Tibial nerve (tissue), 4 donors: ENCODE data around the gene SLC35D1. TPM values are rescaled to one million over a fixed set of nuclear protein-coding genes. Genes with fewer than 3 reads are reported as not detected.

Experiments used
- DNase-seq, 2 donors: peaks; one replicate each; pipeline ENCODE4 v3.0.0-alpha.2; 2019; ENCODE audit warnings: low spot score in 2 of 2
- H3K27ac ChIP-seq, 4 donors: fragments of 200-600 bp; sonication (generic) in 3 of 4; one replicate each; pipeline ENCODE4 v1.5.1; 2017 to 2019; ENCODE audit warnings: mild to moderate bottlenecking in 1 of 4
- H3K27me3 ChIP-seq, 2 donors: fragments of 200-600 bp; sonication (generic) in 1 of 2; one replicate each; pipeline versions ENCODE4 v1.5.1 to v1.6.0; 2017 to 2019
- H3K36me3 ChIP-seq, 3 donors: fragments of 200-600 bp; sonication (generic); one replicate each; pipeline ENCODE4 v1.5.1; 2018 to 2019
- H3K4me1 ChIP-seq, 4 donors: fragments of 200-600 bp; sonication (generic) in 3 of 4; one replicate each; pipeline ENCODE4 v1.5.1; 2017 to 2019
- H3K4me3 ChIP-seq, 4 donors: fragments of 200-600 bp; sonication (generic) in 3 of 4; one replicate each; pipeline ENCODE4 v1.5.1; 2017 to 2019; ENCODE audit warnings: mild to moderate bottlenecking in 1 of 4, moderate library complexity in 1 of 4
- H3K9me3 ChIP-seq, 4 donors: fragments of 200-600 bp; sonication (generic) in 3 of 4; one replicate each; pipeline ENCODE4 v1.5.1; 2017 to 2019
- EP300 ChIP-seq, 2 donors: sonication (generic); formaldehyde crosslinking; IDR thresholded peaks; one replicate each; pipeline ENCODE4 v1.6.1; 2017; ENCODE audit warnings: antibody characterized with exemption in 2 of 2, mild to moderate bottlenecking in 1 of 2
- POLR2A ChIP-seq, 2 donors: fragments of 450-650 bp; IDR thresholded peaks; one replicate each; pipeline ENCODE4 v1.6.1; 2017; ENCODE audit warnings: antibody characterized with exemption in 2 of 2, mild to moderate bottlenecking in 2 of 2, moderate library complexity in 2 of 2
- WGBS, 2 donors: methylation state at CpG; one replicate each; pipeline ENCODE4 v1.1.5; 2018; 5-methylcytosine and 5-hydroxymethylcytosine counted together
- total RNA-seq, 4 donors: library from RNA; depleted of rRNA; stranded (reverse); fragments of >200 nt; gene quantifications; one replicate each; pipeline ENCODE4 v1.1.0, GENCODE V29; 2016
- TF ChIP-seq, protein P1 (sequence below), 5 experiments: fragments of 200-600 bp in 3 of 5; fragments of 450-650 bp in 2 of 5; sonication (generic) in 3 of 5; IDR thresholded peaks; one replicate each; pipeline ENCODE4 v1.5.1; 2016 to 2019; ENCODE audit warnings: antibody characterized with exemption in 5 of 5, mild to moderate bottlenecking in 3 of 5, moderate library complexity in 2 of 5

Gene SLC35D1
- total RNA-seq, 4 donors from 2014 or later: 8.7 to 10.5 (median 9.1) TPM

DNA sequence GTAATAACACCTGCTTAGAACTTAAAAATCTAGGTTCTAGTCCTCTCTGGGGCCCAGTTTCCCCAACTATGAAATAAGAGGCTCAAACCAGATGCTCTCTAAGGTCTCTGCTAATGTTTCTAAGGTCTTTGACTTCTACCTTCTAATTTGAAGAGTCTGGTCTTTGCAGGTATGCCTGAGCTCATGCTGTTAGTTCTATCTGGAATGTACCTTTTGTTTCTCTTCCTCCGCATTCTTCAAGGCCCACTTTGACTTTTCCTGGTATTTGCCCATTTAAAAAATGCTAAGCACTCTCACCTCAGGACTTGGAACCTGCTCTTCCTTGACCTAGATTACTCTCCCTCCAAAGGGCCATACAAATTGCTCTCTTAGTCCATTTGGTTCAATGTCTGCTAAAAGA is 13.5 kb downstream of the SLC35D1 start:
- H3K4me1 ChIP-seq: no peaks in the 10 kb centered on the region
- no peak overlapping the region for H3K4me3 ChIP-seq
- 100% methylated on average over 1 of the region's 1 CpG for WGBS, 2 donors
- no peak for DNase-seq
- no peaks in the 10 kb centered on the region for H3K9me3 ChIP-seq
- H3K27me3 ChIP-seq: no peaks in the 10 kb centered on the region
- TF ChIP-seq EP300 (IDR thresholded peaks at IDR 0.05): no peak
- no peak for TF ChIP-seq POLR2A (IDR thresholded peaks at IDR 0.05)
- TF ChIP-seq, protein P1, sequence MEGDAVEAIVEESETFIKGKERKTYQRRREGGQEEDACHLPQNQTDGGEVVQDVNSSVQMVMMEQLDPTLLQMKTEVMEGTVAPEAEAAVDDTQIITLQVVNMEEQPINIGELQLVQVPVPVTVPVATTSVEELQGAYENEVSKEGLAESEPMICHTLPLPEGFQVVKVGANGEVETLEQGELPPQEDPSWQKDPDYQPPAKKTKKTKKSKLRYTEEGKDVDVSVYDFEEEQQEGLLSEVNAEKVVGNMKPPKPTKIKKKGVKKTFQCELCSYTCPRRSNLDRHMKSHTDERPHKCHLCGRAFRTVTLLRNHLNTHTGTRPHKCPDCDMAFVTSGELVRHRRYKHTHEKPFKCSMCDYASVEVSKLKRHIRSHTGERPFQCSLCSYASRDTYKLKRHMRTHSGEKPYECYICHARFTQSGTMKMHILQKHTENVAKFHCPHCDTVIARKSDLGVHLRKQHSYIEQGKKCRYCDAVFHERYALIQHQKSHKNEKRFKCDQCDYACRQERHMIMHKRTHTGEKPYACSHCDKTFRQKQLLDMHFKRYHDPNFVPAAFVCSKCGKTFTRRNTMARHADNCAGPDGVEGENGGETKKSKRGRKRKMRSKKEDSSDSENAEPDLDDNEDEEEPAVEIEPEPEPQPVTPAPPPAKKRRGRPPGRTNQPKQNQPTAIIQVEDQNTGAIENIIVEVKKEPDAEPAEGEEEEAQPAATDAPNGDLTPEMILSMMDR (IDR thresholded peaks at IDR 0.05): no peak
- H3K27ac ChIP-seq: no peak overlapping the region
- H3K36me3 ChIP-seq: peaks cover 0 to 91% (median 3%) of the 10 kb centered on the region in 3 donors

DNA sequence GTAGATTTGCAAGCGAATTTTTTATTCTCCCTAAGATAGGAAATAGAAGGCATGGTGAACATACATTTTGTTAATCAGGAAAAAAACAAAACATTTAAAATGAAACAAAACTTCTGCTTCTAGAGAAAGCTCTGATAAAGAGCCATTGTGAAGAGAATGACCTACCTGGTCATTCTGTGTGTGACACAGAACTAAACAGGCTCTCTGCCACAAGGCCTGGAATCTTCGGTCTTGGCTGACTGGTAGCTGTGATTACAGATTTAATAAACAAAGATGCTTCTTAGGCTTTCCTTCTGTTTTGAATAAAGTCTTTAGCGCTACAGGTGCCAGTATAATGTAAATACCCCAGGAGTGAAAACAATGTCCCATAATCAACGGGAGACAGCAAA is 22.1 kb downstream of the SLC35D1 start:
- Histone ChIP-seq H3K27ac (no peak overlapping the region), H3K4me3 (no peak overlapping the region), H3K9me3 (peaks cover 0 to 6% (median 0%) of the 10 kb centered on the region in 4 donors), H3K27me3 (no peaks in the 10 kb centered on the region), H3K36me3 (peaks cover 0 to 15% (median 0%) of the 10 kb centered on the region in 3 donors), H3K4me1 (no peaks in the 10 kb centered on the region)
- no peak for TF ChIP-seq POLR2A (IDR thresholded peaks at IDR 0.05)
- TF ChIP-seq, protein P1 (IDR thresholded peaks at IDR 0.05): no peak
- TF ChIP-seq EP300 (IDR thresholded peaks at IDR 0.05): no peak
- no peak for DNase-seq
- WGBS, 2 donors: 94 to 97% methylated on average over 4 of the region's 4 CpGs

DNA sequence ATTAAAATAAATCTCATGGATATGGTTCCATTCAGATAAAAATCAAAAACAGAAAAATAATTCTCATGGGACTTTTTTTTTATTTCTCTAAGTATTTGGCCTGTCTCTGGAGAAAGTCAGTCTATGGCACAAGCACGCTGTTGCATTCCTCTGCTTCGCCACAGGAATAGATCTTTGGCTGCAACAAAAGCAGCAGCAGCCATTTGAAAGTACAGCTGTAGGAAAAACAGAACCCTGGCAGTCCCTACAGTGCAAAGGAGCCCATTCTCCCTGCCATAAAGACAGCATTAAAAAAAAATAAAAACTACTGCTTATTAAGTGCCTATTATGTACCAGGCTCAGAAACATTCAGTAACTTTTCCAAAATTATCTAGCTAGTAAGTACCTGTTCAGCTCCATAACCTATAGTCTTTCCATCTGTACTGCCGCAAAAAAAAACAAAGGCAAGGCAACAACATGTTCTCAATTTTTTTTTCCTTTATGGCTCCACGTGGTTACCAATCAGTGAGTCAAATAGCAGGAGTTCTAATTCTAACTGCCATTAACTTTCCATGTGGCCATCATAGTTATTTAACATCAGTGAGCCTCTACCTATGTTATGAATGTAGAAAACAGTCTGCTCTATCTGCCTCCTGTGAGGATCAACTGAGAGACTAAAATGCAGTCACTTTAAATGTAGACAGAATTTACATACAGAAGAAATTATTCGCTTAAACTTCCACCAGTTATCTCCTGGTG is 22.7 kb downstream of the SLC35D1 start:
- 72 to 73% methylated on average over 5 of the region's 5 CpGs for WGBS, 2 donors
- Histone ChIP-seq H3K4me3 (no peak overlapping the region), H3K27ac (no peak overlapping the region), H3K27me3 (no peaks in the 10 kb centered on the region), H3K4me1 (no peaks in the 10 kb centered on the region), H3K9me3 (peaks cover 0 to 6% (median 0%) of the 10 kb centered on the region in 4 donors), H3K36me3 (peaks cover 0 to 9% (median 0%) of the 10 kb centered on the region in 3 donors)
- DNase-seq: no peak
- TF ChIP-seq EP300 (IDR thresholded peaks at IDR 0.05) (no peak), POLR2A (IDR thresholded peaks at IDR 0.05) (no peak)
- TF ChIP-seq, protein P1 (IDR thresholded peaks at IDR 0.05): no peak

DNA sequence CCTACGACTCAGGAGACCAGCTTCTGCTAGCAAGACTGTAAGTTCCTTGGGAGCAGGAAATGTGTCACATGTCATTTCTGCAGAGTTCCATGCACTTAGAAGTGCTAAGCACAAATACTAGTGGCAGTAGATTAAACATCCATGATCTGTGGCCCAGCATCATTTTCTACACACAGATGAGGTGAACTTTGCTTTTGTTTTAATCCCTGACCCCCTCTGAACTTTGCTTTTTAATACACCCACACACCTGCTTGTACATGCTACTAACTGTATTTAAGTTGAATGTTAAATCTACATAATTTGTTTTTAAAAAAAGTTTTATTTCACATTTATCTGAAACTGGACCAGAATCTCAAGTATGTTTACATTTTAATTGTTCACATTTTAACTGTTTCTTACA is 24.5 kb downstream of the SLC35D1 start:
- Histone ChIP-seq H3K27me3 (no peaks in the 10 kb centered on the region), H3K9me3 (peaks cover 0 to 5% (median 0%) of the 10 kb centered on the region in 4 donors), H3K36me3 (peaks cover 0 to 9% (median 0%) of the 10 kb centered on the region in 3 donors), H3K4me1 (no peaks in the 10 kb centered on the region), H3K27ac (no peak overlapping the region), H3K4me3 (no peak overlapping the region)
- no peak for DNase-seq
- TF ChIP-seq EP300 (IDR thresholded peaks at IDR 0.05) (no peak), POLR2A (IDR thresholded peaks at IDR 0.05) (no peak)
- TF ChIP-seq, protein P1 (IDR thresholded peaks at IDR 0.05): no peak
- 84 to 92% methylated on average over 1 of the region's 1 CpG for WGBS, 2 donors

DNA sequence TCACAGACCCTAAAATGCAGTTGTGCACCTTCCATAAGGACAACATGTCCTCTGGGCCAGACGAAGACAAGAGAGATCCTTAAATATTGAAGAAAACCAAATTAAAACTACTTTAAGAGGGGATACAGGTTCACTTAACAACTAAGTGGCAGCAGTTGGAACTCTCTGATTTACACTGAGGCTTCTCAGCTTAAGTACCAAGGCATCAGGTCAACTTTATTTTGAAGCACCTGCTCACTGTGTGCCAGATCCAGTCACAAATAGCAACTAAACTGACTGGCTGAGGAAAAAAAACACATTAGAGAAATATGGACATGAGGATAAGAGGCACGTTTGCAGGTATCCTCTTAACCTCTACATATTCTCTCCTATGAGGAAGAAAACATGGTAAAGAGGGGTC is 33.2 kb downstream of the SLC35D1 start:
- peaks cover 0 to 14% (median 0%) of the 10 kb centered on the region in 4 donors for H3K4me1 ChIP-seq
- peak overlapping the region in 1 of 4 donors; percentile 25 for H3K27ac ChIP-seq
- H3K4me3 ChIP-seq: no peak overlapping the region
- H3K9me3 ChIP-seq: no peaks in the 10 kb centered on the region
- TF ChIP-seq POLR2A (IDR thresholded peaks at IDR 0.05): no peak
- TF ChIP-seq, protein P1 (IDR thresholded peaks at IDR 0.05): no peak
- WGBS, 2 donors: 51 to 83% methylated on average over 2 of the region's 2 CpGs
- no peak for DNase-seq
- H3K27me3 ChIP-seq: no peaks in the 10 kb centered on the region
- H3K36me3 ChIP-seq: peaks cover 0 to 38% (median 0%) of the 10 kb centered on the region in 3 donors
